ENCODE measurements around the gene ANKRD13D. TPM values are rescaled to one million over a fixed set of nuclear protein-coding genes. Genes with fewer than 3 reads are reported as not detected.

The ANKRD13D gene
- total and polyA plus RNA-seq, 2 experiments from 2014 or later, result 47.6 to 53.5 TPM

DNA sequence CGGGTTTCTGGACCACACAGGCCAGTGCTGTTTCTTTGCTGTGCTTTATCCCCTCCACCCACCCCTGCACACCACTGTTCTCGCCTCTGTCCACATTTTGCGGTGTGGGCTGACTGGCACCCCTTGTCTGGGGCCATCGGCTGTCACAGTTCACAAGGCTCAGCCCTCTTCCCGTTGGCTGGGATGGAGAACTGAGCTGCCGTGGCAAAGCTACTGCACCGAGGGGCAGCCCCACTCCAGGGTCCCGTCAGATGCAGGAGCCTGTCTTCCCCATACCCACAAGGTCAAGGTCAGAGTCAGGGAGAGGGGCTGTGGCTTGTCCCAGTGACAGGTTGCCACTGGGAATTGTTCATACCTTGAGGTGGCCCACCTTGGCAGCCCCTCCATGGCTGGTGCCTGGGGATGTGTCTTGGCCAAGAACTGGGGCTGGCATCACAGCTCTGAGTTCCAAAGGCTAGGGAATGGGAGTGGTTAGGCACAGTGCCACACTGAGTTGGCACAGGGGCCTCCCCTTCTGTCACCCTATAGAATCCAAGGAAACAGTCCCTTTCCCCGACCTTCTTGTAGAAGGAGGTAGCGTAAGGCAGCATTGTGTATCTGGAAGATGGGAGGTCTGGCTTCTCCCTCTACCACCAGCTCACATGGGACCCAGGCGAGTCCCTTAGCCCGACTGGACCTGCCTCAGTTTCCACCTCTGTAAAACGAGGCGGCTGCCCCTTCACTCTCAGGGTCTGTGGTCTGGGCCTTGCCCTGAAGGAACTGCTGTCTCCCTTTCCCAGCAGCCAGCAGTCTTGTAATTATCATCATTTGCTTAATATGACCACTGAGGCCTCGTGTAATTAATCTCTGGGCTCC, 19.5 kb upstream of the ANKRD13D start:
- H3K4me1 ChIP-seq (ENCODE audit: low read depth), result peaks cover 16% of the 10 kb centered on the region

DNA sequence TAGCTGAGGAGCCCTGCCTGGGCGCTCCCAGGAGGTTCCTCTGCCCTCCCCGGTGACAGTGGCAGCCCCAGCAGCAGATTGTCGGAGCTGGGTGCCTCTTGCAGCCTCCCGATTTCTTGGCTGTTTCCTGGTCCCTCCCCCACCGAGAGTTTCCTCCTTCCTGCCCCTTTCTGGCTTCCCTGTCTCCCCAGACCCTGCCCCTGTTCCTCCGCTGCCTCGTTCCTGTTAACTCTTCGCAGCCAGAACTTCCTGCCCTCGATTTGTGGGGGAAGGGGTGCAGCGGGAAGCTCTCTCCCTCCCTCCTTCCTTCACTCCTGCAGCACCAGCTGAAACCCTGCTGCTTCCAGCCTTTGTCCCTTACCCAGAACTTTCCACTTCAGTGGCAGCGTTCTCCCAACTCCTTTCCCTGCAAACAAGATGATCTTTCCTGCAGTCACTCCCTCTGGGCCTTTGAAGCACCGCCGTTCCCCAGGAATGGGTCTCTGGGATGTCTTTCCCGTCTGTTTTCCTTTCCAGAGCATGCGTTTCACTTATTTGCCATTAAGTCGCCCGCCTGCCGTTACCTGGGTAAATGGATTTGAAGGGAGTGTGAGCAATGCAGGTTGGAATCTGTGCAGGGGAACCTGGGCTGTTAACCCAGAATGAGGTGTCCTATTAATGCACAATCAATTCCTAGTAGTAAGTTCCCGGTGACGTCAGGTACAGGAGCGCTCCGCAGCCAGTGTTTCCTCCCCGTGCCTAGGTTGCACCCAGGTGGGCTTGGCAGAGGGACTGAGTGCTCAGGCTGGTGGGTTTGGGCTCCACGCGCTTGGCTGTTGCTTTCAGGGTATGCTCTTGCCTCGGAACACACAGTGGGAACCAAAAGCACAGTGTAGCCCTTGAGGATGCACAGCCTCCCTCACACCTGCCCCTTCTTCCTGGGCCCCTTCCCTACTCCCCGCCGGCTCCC, 18.6 kb upstream of the ANKRD13D start:
- H3K36me3 ChIP-seq, result no peaks in the 10 kb centered on the region
- peaks cover 21% of the 10 kb centered on the region for H3K4me1 ChIP-seq (ENCODE audit: low read depth)
- peak in 1 of 2 donors; percentile 47 for DNase-seq (ENCODE audit: low read depth in 1 of 2, low spot score in 1 of 2)
- TF ChIP-seq CTCF (IDR thresholded peaks at IDR 0.05; ENCODE audit: low read depth, low read length), result no peak
- H3K4me3 ChIP-seq, result no peak overlapping the region
- H3K27me3 ChIP-seq, result no peaks in the 10 kb centered on the region
- no peaks in the 10 kb centered on the region for H3K9me3 ChIP-seq (ENCODE audit: low read depth)
- H3K27ac ChIP-seq, result no peak overlapping the region

More for the DNA sequence above, 19.5 kb upstream of the ANKRD13D start:
- Histone ChIP-seq H3K9me3 (ENCODE audit: low read depth) (no peaks in the 10 kb centered on the region), H3K27me3 (no peaks in the 10 kb centered on the region), H3K4me3 (no peak overlapping the region), H3K36me3 (no peaks in the 10 kb centered on the region), H3K27ac (no peak overlapping the region)
- DNase-seq (ENCODE audit: low read depth in 1 of 2, low spot score in 1 of 2), result no peak
- no peak for TF ChIP-seq CTCF (IDR thresholded peaks at IDR 0.05; ENCODE audit: low read depth, low read length)

- no peak for TF ChIP-seq CTCF (IDR thresholded peaks at IDR 0.05; ENCODE audit: low read depth, low read length)
- no peak overlapping the region for H3K27ac ChIP-seq
- DNase-seq (ENCODE audit: low read depth in 1 of 2, low spot score in 1 of 2), result no peak
Observed at GRCh38 chr11:67271205-67271540, 17.9 kb upstream of the ANKRD13D start.

GRCh38 chr11:67271541-67272284, 17.4 kb upstream of the ANKRD13D start:
- DNase-seq (ENCODE audit: low read depth in 1 of 2, low spot score in 1 of 2), result no peak
- H3K36me3 ChIP-seq, result no peaks in the 10 kb centered on the region
- H3K4me1 ChIP-seq (ENCODE audit: low read depth), result peaks cover 23% of the 10 kb centered on the region
- no peaks in the 10 kb centered on the region for H3K9me3 ChIP-seq (ENCODE audit: low read depth)
- H3K4me3 ChIP-seq, result no peak overlapping the region
- no peak for TF ChIP-seq CTCF (IDR thresholded peaks at IDR 0.05; ENCODE audit: low read depth, low read length)
- H3K27ac ChIP-seq, result no peak overlapping the region
- H3K27me3 ChIP-seq, result no peaks in the 10 kb centered on the region

More at GRCh38 chr11:67271205-67271540, 17.9 kb upstream of the ANKRD13D start:
- H3K9me3 ChIP-seq (ENCODE audit: low read depth), result no peaks in the 10 kb centered on the region
- no peaks in the 10 kb centered on the region for H3K27me3 ChIP-seq
- H3K36me3 ChIP-seq, result no peaks in the 10 kb centered on the region
- H3K4me1 ChIP-seq (ENCODE audit: low read depth), result peaks cover 21% of the 10 kb centered on the region
- H3K4me3 ChIP-seq, result no peak overlapping the region
